HFFc6 (cell line): ENCODE measurements around the gene RSAD2. TPM values are rescaled to one million over a fixed set of nuclear protein-coding genes. Genes with fewer than 3 reads are reported as not detected.

ENCODE experiments used
- DNase-seq: peaks from one replicate; pipeline ENCODE4 v3.0.0-alpha.2; 2018
- H3K27ac Mint-ChIP-seq: 2 replicates; pipeline ENCODE4 v1.8.0; 2020; ENCODE audit warnings: mild to moderate bottlenecking, mixed read lengths
- H3K27me3 Mint-ChIP-seq: 2 replicates; pipeline ENCODE4 v1.8.0; 2021; ENCODE audit warnings: mild to moderate bottlenecking, moderate library complexity, mixed read lengths; ENCODE audit not compliant: insufficient read depth
- H3K36me3 Mint-ChIP-seq: 2 replicates; pipeline ENCODE4 v1.8.0; 2021; ENCODE audit warnings: low read depth, mixed read lengths
- H3K4me1 Mint-ChIP-seq: 2 replicates; pipeline ENCODE4 v1.8.0; 2020; ENCODE audit warnings: low read depth, mixed read lengths
- H3K4me3 Mint-ChIP-seq: 2 replicates; pipeline ENCODE4 v1.8.0; 2020; ENCODE audit warnings: mild to moderate bottlenecking, moderate library complexity, mixed read lengths
- H3K9me3 Mint-ChIP-seq: 2 replicates; pipeline ENCODE4 v1.8.0; 2020; ENCODE audit warnings: mild to moderate bottlenecking, mixed read lengths
- total RNA-seq, 6 experiments: library from RNA; stranded (reverse); fragmentation: NEBNext Ultra II Directional; extraction: Animal tissue kit (Norgen Biotek cat#: 25700); gene quantifications; 2 replicates in 1 of 6; 3 replicates in 5 of 6; pipeline ENCODE4 v1.2.3, GENCODE V29; 2021
- TF ChIP-seq, protein P1 (sequence below): fragments of 200-600 bp; sonication (generic); IDR thresholded peaks from 2 replicates; pipeline ENCODE4 v1.5.0; 2021; ENCODE audit warnings: antibody characterized with exemption, mild to moderate bottlenecking

RSAD2 gene
- total RNA-seq, 6 experiments from 2014 or later: not detected

DNA sequence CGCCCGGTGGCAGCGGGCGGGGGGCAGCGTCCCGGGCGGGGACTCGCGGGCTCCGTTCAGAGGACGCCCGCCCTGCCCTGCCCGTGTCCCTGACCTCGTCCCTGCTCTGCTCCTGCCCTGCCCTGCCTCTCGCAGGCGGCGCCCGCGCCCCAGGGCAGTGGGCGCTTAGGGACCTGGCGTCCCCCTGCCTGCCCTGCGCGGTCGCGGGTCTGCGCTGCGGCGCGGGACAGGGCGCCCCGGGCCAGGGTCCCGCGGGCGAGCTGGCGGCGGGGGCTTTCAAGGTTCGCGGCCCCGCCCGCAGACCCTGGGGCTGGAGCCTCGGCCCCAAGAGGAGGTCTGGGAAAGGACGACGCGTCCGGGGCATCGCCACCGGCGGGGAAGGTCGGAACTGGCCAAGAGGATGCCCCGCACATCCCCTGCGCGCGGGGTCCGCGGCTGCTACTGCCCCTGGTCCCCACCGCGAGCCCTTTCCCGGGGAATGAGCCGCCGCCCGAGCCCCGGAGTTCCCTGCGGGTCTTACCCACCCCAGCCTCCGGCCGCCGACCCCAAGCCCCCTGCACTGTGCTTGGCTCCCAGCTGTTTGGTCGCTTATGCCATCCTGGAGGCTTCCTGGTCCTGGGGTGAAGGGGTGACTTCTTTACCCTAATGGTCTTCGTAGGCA is 40.3 kb downstream of the RSAD2 start:
- no peaks in the 10 kb centered on the region for H3K4me1 Mint-ChIP-seq
- H3K4me3 Mint-ChIP-seq: no peak overlapping the region
- H3K27ac Mint-ChIP-seq: no peak overlapping the region
- peaks cover 5% of the 10 kb centered on the region; the same call in 1 of the 2 replicates for H3K36me3 Mint-ChIP-seq
- H3K9me3 Mint-ChIP-seq: peaks cover 46% of the 10 kb centered on the region
- peaks cover 5% of the 10 kb centered on the region for H3K27me3 Mint-ChIP-seq
- DNase-seq: no peak
- TF ChIP-seq, protein P1, sequence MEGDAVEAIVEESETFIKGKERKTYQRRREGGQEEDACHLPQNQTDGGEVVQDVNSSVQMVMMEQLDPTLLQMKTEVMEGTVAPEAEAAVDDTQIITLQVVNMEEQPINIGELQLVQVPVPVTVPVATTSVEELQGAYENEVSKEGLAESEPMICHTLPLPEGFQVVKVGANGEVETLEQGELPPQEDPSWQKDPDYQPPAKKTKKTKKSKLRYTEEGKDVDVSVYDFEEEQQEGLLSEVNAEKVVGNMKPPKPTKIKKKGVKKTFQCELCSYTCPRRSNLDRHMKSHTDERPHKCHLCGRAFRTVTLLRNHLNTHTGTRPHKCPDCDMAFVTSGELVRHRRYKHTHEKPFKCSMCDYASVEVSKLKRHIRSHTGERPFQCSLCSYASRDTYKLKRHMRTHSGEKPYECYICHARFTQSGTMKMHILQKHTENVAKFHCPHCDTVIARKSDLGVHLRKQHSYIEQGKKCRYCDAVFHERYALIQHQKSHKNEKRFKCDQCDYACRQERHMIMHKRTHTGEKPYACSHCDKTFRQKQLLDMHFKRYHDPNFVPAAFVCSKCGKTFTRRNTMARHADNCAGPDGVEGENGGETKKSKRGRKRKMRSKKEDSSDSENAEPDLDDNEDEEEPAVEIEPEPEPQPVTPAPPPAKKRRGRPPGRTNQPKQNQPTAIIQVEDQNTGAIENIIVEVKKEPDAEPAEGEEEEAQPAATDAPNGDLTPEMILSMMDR: no peak

DNA sequence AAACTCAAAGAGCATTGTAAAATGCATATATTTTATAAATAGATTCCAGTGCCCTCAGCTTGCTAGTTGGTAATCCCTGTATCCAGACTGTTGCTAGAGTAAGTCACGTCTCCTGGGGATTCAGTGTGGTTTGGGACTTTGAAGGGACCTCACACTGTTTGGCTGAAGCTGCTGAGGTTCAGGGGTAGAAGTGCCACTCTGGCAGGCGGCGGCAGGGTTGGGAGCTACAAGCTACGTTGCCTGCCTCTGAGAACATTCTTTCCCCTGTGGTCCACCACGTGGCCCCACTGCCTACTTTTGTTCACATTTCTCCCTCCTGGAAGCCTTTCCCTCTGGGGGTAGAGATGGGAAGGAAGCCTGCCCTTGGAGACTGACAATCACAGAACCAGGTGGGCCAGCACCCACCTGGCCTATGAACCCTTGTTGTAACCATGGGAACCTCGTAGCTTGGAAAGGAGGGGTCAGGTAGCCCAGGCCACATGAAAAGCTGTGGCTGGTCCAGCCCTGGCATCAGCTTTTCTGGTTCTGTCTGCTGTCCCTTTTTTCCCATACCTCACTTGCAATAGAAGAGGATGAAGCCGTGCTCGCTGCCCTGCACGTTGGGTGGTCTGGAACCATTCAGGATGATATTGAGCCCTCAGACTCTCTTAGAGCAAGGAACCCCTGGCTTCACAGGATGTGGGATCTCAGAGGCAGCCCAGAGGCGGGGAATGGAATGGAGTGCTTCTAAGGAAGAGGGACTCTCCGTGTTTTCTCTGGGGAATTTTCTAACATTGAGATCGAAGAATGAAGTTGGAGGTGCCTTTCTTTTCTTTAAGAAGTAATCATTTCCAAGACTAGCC is 42.5 kb downstream of the RSAD2 start:
- peaks cover 5% of the 10 kb centered on the region; the same call in 1 of the 2 replicates for H3K27me3 Mint-ChIP-seq
- H3K27ac Mint-ChIP-seq: no peak overlapping the region
- DNase-seq: no peak
- H3K4me3 Mint-ChIP-seq: no peak overlapping the region
- H3K4me1 Mint-ChIP-seq: no peaks in the 10 kb centered on the region
- TF ChIP-seq, protein P1: no peak
- peaks cover 52% of the 10 kb centered on the region for H3K9me3 Mint-ChIP-seq
- peaks cover 10% of the 10 kb centered on the region; the same call in 1 of the 2 replicates for H3K36me3 Mint-ChIP-seq

DNA sequence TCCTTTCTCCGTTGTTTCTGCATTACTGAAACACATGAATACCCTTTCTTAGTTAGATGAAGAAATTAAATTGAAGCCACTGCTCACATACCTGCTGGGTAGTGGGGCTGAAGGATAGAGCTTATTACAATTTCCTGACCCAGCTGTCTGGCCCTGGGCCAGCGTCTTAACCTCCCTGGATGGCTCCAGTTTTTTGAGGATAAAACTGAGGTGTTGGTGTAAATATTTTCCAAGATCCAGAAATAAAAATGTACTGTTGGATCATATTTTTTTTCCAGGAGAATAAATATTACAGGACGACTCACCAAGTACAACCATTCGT is 43.1 kb downstream of the RSAD2 start:
- DNase-seq: no peak
- H3K27ac Mint-ChIP-seq: no peak overlapping the region
- H3K4me3 Mint-ChIP-seq: no peak overlapping the region
- H3K9me3 Mint-ChIP-seq: peaks cover 53% of the 10 kb centered on the region
- TF ChIP-seq, protein P1: no peak
- no peaks in the 10 kb centered on the region for H3K4me1 Mint-ChIP-seq
- H3K27me3 Mint-ChIP-seq: peaks cover 5% of the 10 kb centered on the region; the same call in 1 of the 2 replicates
- H3K36me3 Mint-ChIP-seq: peaks cover 10% of the 10 kb centered on the region; the same call in 1 of the 2 replicates

DNA sequence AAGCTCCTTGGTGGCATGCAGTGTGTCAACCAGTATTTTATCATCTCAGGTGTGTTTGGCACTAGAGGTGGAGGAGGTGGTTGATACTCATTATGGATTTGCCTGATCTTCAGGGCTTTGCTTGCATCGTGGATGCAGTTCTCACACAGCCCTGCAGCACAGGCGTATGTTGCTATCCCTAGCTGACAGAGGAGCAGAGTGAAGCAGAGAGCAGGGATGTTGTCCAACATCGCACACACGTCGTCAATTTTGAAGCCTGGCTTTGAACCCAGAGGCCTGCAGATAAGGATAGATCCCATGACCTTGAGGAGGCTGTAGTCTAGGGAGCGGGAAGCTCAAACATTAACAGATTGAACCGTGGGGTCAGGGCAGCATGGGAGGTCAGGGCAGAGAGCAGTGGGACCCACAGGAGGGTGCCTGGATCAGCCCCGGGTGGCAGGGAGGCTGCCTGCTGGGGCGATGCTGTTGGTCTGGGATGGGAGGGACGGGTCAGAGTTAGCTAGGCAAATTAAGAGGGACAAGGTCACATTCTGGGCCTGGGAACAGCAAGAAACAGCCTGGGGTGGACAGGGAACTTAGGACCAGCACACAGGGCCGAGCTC is 43.8 kb downstream of the RSAD2 start:
- H3K36me3 Mint-ChIP-seq: peaks cover 10% of the 10 kb centered on the region; the same call in 1 of the 2 replicates

DNA sequence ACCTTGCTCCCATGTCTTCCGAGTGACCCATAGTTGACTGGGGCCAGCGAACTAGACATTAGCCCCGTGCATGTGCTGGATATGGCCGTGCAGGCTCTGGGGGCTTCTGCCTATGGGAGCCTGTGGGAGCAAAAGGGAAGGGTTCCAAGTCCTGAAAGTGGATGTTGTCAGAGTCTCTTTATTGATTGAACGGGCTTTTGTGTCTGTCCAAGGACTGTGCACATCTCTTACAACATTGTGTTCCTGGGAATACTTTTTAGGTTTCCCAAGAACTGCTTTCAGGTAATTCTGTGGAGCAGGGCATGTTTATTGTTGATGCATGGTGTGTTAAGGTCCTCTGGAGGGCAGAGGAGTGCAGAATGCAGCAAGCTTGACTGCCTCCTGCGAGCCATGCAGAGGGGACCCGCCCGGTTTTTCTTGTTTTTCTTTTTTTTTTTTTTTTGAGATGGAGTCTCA is 44.7 kb downstream of the RSAD2 start:
- TF ChIP-seq, protein P1: no peak
- Mint-ChIP-seq H3K9me3 (peaks cover 55% of the 10 kb centered on the region), H3K27me3 (peaks cover 2% of the 10 kb centered on the region; the same call in 1 of the 2 replicates), H3K36me3 (peaks cover 10% of the 10 kb centered on the region; the same call in 1 of the 2 replicates), H3K27ac (no peak overlapping the region), H3K4me3 (no peak overlapping the region), H3K4me1 (no peaks in the 10 kb centered on the region)
- no peak for DNase-seq

More for the DNA sequence above, 43.8 kb downstream of the RSAD2 start:
- Mint-ChIP-seq H3K4me1 (no peaks in the 10 kb centered on the region), H3K9me3 (peaks cover 54% of the 10 kb centered on the region), H3K4me3 (no peak overlapping the region), H3K27me3 (peaks cover 2% of the 10 kb centered on the region; the same call in 1 of the 2 replicates), H3K27ac (no peak overlapping the region)
- DNase-seq: no peak
- TF ChIP-seq, protein P1: no peak
